Astrocyte (in vitro differentiated cells and primary cell): ENCODE measurements around the gene JPT2. TPM values are rescaled to one million over a fixed set of nuclear protein-coding genes. Genes with fewer than 3 reads are reported as not detected.

Source experiments
- DNase-seq: peaks from one replicate; pipeline ENCODE4 v3.0.0-alpha.2; 2010; ENCODE audit warnings: low read depth
- FAIRE-seq: peaks from 2 replicates; lab custom pipeline; 2011; peaks lifted over from hg19 to GRCh38; lab: Jason Lieb, UNC
- H2AFZ ChIP-seq: 2 replicates; pipeline ENCODE4 v1.6.0; 2012; ENCODE audit warnings: low read depth, low read length, inconsistent platforms
- H3K27ac ChIP-seq: 2 replicates; pipeline ENCODE4 v1.5.1; 2011; ENCODE audit warnings: low read depth, low read length, inconsistent platforms
- H3K27me3 ChIP-seq: 2 replicates; pipeline ENCODE4 v1.6.0; 2011; ENCODE audit warnings: low read length, inconsistent platforms; ENCODE audit not compliant: insufficient read depth
- H3K36me3 ChIP-seq: 2 replicates; pipeline ENCODE4 v1.5.1; 2011; ENCODE audit warnings: low read length, inconsistent platforms; ENCODE audit not compliant: insufficient read depth
- H3K4me1 ChIP-seq: 2 replicates; pipeline ENCODE4 v1.5.1; 2011; ENCODE audit warnings: low read length, inconsistent platforms; ENCODE audit not compliant: insufficient read depth
- H3K4me2 ChIP-seq: 2 replicates; pipeline ENCODE4 v1.6.0; 2012; ENCODE audit warnings: low read length, inconsistent platforms
- H3K4me3 ChIP-seq: 2 replicates; pipeline ENCODE4 v1.5.1; 2011; ENCODE audit warnings: low read depth, mild to moderate bottlenecking, low read length, inconsistent platforms; ENCODE audit not compliant: insufficient read depth
- H3K79me2 ChIP-seq: 2 replicates; pipeline ENCODE4 v1.6.0; 2012; ENCODE audit warnings: mild to moderate bottlenecking, low read length, inconsistent platforms; ENCODE audit not compliant: insufficient read depth
- H3K9ac ChIP-seq: 2 replicates; pipeline ENCODE4 v1.6.0; 2012; ENCODE audit warnings: mild to moderate bottlenecking, low read length, inconsistent platforms
- H3K9me3 ChIP-seq: 2 replicates; pipeline ENCODE4 v1.5.1; 2012; ENCODE audit warnings: low read depth, mild to moderate bottlenecking, low read length, inconsistent platforms; ENCODE audit not compliant: insufficient read depth
- H4K20me1 ChIP-seq: 2 replicates; pipeline ENCODE4 v1.6.0; 2012; ENCODE audit warnings: low read length, inconsistent platforms; ENCODE audit not compliant: insufficient read depth
- H3K27ac Mint-ChIP-seq: one replicate; pipeline ENCODE4 v1.8.0; 2021; ENCODE audit warnings: mild to moderate bottlenecking, mixed read lengths; ENCODE audit not compliant: unreplicated experiment
- H3K27me3 Mint-ChIP-seq: one replicate; pipeline ENCODE4 v1.8.0; 2021; ENCODE audit warnings: low read depth, mixed read lengths; ENCODE audit not compliant: unreplicated experiment
- H3K36me3 Mint-ChIP-seq: one replicate; pipeline ENCODE4 v1.8.0; 2021; ENCODE audit warnings: low read depth, mixed read lengths; ENCODE audit not compliant: unreplicated experiment
- H3K4me1 Mint-ChIP-seq: one replicate; pipeline ENCODE4 v1.8.0; 2021; ENCODE audit warnings: low read depth, mixed read lengths; ENCODE audit not compliant: unreplicated experiment
- H3K4me3 Mint-ChIP-seq: one replicate; pipeline ENCODE4 v1.8.0; 2021; ENCODE audit warnings: mild to moderate bottlenecking, moderate library complexity, mixed read lengths; ENCODE audit not compliant: unreplicated experiment
- H3K9me3 Mint-ChIP-seq: one replicate; pipeline ENCODE4 v1.8.0; 2021; ENCODE audit warnings: mild to moderate bottlenecking, mixed read lengths; ENCODE audit not compliant: unreplicated experiment
- EZH2 ChIP-seq: IDR thresholded peaks from 2 replicates; pipeline ENCODE4 v1.6.1; 2012; ENCODE audit warnings: mild to moderate bottlenecking, low read length, inconsistent platforms; ENCODE audit not compliant: insufficient read depth
- total RNA-seq: library from RNA; stranded (reverse); gene quantifications from 2 replicates; pipeline ENCODE4 v1.2.1, GENCODE V29; 2021
- TF ChIP-seq, protein P1 (sequence below): IDR thresholded peaks from 2 replicates; pipeline ENCODE4 v1.5.1; 2011; ENCODE audit warnings: low read depth, mild to moderate bottlenecking, inconsistent platforms, low read length, moderate library complexity; ENCODE audit not compliant: insufficient read depth

Gene JPT2
- total RNA-seq, 1 donor from 2014 or later: 143 TPM

GRCh38 chr16:1678500-1679098 is 520 bp downstream of the JPT2 start:
- H3K9ac ChIP-seq: peak overlapping the region; percentile 96
- H3K9me3 ChIP-seq: no peaks in the 10 kb centered on the region
- peak overlapping the region; percentile 91 for H3K4me3 ChIP-seq
- peak overlapping the region; percentile 7 for H2AFZ ChIP-seq
- H4K20me1 ChIP-seq: peaks cover 37% of the 10 kb centered on the region
- DNase-seq (peak; percentile 27), FAIRE-seq (no peak)
- peak overlapping the region; percentile 98 for H3K4me2 ChIP-seq
- H3K9me3 Mint-ChIP-seq: no peaks in the 10 kb centered on the region
- H3K27me3 ChIP-seq: no peaks in the 10 kb centered on the region
- H3K79me2 ChIP-seq: peaks cover 54% of the 10 kb centered on the region
- peak overlapping the region; percentile 74 for H3K27ac ChIP-seq
- peak overlapping the region; percentile 91 for H3K4me3 Mint-ChIP-seq
- peaks cover 43% of the 10 kb centered on the region for H3K4me1 ChIP-seq
- no peak for TF ChIP-seq EZH2
- TF ChIP-seq, protein P1, sequence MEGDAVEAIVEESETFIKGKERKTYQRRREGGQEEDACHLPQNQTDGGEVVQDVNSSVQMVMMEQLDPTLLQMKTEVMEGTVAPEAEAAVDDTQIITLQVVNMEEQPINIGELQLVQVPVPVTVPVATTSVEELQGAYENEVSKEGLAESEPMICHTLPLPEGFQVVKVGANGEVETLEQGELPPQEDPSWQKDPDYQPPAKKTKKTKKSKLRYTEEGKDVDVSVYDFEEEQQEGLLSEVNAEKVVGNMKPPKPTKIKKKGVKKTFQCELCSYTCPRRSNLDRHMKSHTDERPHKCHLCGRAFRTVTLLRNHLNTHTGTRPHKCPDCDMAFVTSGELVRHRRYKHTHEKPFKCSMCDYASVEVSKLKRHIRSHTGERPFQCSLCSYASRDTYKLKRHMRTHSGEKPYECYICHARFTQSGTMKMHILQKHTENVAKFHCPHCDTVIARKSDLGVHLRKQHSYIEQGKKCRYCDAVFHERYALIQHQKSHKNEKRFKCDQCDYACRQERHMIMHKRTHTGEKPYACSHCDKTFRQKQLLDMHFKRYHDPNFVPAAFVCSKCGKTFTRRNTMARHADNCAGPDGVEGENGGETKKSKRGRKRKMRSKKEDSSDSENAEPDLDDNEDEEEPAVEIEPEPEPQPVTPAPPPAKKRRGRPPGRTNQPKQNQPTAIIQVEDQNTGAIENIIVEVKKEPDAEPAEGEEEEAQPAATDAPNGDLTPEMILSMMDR: no peak
- peaks cover 33% of the 10 kb centered on the region for H3K4me1 Mint-ChIP-seq
- peaks cover 12% of the 10 kb centered on the region for H3K36me3 Mint-ChIP-seq
- peak overlapping the region; percentile 86 for H3K27ac Mint-ChIP-seq
- H3K27me3 Mint-ChIP-seq: no peaks in the 10 kb centered on the region
- peaks cover 4% of the 10 kb centered on the region for H3K36me3 ChIP-seq

DNA sequence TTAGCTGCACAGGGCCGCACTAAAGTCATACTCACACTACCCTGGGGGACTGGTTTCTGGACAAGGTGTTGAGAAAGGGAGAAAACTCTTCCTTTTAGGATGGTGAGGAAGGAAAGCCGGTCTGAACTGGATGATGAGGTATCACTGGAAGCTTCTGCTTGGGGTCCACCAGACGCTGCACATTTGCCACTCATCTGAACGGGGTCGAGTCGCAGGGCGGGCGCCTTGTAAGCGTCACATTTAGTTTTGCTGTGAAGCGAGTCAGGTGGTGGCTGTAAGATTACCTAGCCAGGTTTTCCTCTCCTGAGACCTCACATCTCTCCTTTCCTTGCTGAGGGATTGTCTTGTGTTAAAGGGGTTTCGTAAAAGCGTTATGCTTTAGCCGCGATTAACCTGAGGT is 2.3 kb downstream of the JPT2 start:
- peaks cover 43% of the 10 kb centered on the region for H4K20me1 ChIP-seq
- DNase-seq: no peak
- no peaks in the 10 kb centered on the region for H3K9me3 ChIP-seq
- peaks cover 4% of the 10 kb centered on the region for H3K36me3 Mint-ChIP-seq
- H3K27ac Mint-ChIP-seq: peak overlapping the region; percentile 85
- peaks cover 23% of the 10 kb centered on the region for H3K4me1 Mint-ChIP-seq
- no peaks in the 10 kb centered on the region for H3K9me3 Mint-ChIP-seq
- H3K4me3 ChIP-seq: peak overlapping the region; percentile 43
- TF ChIP-seq, protein P1: no peak
- TF ChIP-seq EZH2: no peak
- peak overlapping the region; percentile 50 for H3K9ac ChIP-seq
- H3K4me2 ChIP-seq: peak overlapping the region; percentile 98
- peaks cover 13% of the 10 kb centered on the region for H3K36me3 ChIP-seq
- peak overlapping the region; percentile 91 for H3K4me3 Mint-ChIP-seq
- peaks cover 71% of the 10 kb centered on the region for H3K79me2 ChIP-seq
- no peaks in the 10 kb centered on the region for H3K27me3 Mint-ChIP-seq
- H3K27ac ChIP-seq: peak overlapping the region; percentile 1
- H3K27me3 ChIP-seq: no peaks in the 10 kb centered on the region
- FAIRE-seq: no peak
- H3K4me1 ChIP-seq: peaks cover 28% of the 10 kb centered on the region
- H2AFZ ChIP-seq: no peak overlapping the region

- H3K9me3 ChIP-seq: no peaks in the 10 kb centered on the region
- H3K27ac ChIP-seq: no peak overlapping the region
- Mint-ChIP-seq H3K9me3 (no peaks in the 10 kb centered on the region), H3K4me3 (peak overlapping the region; percentile 91), H3K36me3 (peaks cover 7% of the 10 kb centered on the region), H3K27ac (no peak overlapping the region), H3K4me1 (peaks cover 19% of the 10 kb centered on the region), H3K27me3 (no peaks in the 10 kb centered on the region)
- DNase-seq: no peak
- H3K4me1 ChIP-seq: peaks cover 24% of the 10 kb centered on the region
- no peak overlapping the region for H3K4me3 ChIP-seq
- H3K79me2 ChIP-seq: peaks cover 78% of the 10 kb centered on the region
- peaks cover 18% of the 10 kb centered on the region for H3K36me3 ChIP-seq
- no peak for FAIRE-seq
- H3K4me2 ChIP-seq: peak overlapping the region; percentile 98
- H3K9ac ChIP-seq: peak overlapping the region; percentile 50
- H3K27me3 ChIP-seq: no peaks in the 10 kb centered on the region
- H2AFZ ChIP-seq: no peak overlapping the region
- TF ChIP-seq, protein P1: no peak
- no peak for TF ChIP-seq EZH2
- peaks cover 48% of the 10 kb centered on the region for H4K20me1 ChIP-seq
Observed at GRCh38 chr16:1681032-1681431, 3.0 kb downstream of the JPT2 start.
